GM19193 (cell line): ENCODE measurements around the gene HMGA1.

Experiments used
- POLR2A ChIP-seq: IDR thresholded peaks from 4 replicates; pipeline ENCODE4 v1.6.1; 2011; ENCODE audit not compliant: insufficient read depth, insufficient read length; ENCODE audit errors: extremely low read depth

Gene HMGA1

GRCh38 chr6:34206726-34207125 lies 29.9 kb upstream of the HMGA1 start:
- TF ChIP-seq POLR2A, result no peak

GRCh38 chr6:34207695-34208443 lies 28.8 kb upstream of the HMGA1 start:
- TF ChIP-seq POLR2A, result no peak

GRCh38 chr6:34213772-34214171 lies 22.9 kb upstream of the HMGA1 start:
- TF ChIP-seq POLR2A, result no peak

DNA sequence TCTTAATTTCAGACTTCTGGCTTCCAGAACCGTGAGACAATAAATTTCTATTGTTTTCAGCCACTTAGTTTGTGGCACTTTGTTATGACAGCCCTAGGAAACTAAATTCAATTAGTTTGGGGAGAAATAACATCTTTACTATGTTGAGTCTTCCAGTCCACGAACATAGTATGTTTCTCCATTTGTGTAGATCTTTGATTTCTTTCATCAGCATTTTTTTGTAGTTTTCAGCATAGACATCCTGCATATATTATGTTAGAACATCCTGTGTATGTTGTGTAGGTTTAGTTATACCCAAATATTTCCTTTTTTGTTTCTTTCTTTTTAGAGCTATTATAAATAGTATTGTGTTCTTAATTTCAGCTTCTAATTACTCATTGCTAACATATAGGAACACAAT lies 18.0 kb upstream of the HMGA1 start:
- no peak for TF ChIP-seq POLR2A

DNA sequence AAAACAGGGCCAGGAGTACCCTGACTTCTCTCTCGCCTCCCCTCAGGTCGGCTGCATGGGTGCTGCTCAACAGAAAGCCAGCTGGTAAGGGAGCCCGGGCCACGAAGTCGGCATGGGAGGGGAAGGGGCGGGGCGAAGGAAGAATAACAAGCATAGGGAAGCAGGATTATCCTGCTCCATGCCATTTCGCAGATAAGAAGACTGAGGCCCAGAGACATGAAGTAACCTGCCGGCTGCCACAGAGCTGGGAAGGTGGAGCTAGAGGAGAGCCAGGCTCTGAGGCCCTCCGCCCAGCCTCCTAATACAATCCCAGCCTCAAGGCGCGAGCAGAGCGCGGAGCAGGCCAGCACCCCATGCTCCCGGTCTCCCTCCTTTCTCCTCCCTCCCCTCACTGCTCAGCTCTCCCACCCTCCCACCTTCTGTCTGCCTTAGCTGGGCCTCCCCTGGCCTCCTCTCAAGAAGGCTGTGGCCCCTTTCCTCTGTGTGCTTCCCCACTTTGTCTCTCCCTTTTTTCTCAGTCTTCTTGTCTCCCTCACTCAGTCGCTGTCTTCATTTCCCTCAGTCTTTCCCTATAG lies 13.2 kb upstream of the HMGA1 start:
- TF ChIP-seq POLR2A, result no peak

DNA sequence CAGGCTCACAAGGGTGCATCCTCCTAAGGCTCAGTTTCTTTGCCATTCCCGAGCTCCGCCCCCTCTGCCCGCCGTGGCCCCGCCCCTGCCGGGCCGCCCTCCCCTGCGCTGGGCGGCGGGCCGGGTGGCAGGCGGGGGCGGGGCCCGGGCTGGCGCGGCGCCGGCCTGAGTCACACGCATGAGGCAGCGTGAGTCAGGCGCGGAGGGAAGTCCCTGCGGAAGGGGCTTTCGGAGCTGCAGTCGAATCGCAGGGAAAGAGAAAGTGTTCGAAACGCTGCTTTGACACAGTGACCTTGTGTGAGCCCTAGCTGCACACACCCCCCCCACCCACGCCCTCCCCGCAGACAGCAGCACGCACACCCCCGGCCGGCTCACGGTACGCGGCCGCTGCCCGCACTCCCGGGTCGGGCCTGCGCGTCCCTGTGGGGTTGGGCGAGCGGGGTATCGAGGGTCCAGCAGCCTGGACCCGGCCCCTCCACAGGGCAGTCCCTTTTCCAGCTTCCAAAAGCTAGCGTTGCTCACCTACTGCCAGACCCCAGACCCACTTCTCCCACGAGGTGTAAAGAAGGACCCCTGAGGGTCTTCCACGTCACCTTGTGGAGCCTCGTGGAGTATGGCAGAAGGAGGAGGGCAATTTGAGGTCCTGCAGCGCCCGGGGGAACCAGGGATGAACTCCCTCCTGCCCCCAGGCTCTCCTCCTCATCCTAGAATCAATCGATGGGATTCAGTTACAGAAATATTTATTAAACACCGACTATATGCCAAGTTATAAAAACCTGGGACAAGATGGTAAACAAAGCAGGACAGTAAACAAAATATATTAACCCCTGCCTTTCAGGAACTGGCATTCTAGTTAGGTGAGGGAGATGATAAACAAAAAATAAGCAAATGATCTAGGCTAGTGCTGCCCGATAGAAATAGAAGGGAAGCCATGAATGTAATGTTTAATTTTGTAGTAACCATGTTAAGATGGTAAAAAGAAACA lies 12.4 kb upstream of the HMGA1 start:
- TF ChIP-seq POLR2A, result peak; percentile 61

DNA sequence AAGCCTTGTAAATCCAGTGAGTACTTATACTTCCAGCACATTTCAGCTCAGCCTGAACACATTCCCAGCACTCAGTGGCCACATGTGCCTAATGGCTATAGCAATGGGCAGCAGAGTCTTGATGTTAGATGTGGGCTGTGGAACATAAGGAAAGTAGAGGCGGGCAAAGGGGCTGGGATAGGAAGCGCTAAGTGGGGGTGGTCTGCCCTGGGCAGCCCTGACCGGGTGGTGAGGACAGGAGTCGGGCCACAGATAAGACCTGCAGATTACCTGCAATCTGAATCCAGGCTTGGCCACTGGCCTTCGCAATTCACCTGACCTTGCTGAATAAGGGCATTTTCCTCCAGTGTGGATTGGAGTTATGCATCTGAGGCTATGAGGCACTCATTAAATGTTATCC lies 11.1 kb upstream of the HMGA1 start:
- no peak for TF ChIP-seq POLR2A

DNA sequence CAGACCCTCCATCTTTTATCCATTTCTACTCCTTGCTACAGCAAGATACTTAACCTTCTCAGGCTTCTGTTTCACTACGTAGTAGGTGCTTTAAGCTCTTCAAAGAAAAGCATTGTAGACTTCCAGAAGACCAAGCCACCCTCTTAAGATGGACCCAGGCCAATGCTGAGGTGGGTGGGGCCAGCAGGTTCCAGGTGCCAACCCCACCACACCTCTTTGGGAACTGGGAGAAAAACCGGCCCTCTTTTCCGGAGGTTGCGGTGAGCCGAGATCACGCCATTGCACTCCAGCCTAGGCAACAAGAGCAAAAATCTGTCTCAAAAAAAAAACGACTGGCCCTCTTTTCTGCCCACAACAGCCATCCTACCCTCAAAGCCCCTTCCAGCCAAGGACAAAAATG lies 10.6 kb upstream of the HMGA1 start:
- TF ChIP-seq POLR2A, result no peak

DNA sequence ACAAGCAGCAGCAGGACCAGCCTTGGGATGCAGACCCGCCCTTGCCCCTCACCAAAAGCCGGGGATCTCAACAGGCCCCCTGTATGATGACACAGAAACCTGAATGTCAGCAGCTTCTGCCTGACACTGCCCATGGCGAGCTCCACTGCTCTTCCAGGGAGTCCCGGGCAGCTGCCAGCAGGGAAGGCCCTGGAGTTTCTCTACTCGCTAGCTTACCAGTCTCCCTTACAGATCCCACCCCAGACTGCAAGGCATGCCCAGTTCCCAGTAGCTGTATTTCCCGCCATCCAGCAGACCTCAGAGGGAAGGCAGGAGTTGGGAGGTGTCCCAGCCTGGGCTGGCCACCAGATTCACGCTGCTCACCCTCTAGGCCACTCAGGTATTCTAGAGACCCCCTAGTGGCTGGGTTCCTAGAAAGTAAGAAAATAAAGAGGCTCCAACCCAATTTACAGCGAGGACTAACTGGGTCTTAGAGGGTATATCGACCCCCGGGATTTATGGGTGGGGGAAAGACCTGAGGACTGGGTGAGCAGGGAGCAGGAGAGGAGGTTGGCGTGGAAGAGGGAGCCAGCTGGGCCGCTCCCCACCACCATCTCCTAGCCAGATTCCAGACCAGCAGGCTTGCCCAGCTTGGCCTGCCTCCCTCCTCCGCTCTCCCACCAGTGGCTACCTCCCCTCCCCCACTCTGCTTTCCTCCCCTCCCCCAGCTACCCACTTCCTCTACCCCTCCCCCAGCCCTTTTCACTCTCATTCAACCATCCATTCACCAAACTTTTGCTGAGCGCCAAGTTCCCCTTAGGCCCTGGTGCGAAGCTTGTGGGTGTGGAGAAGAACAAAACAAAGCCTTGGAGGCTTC lies 9.7 kb upstream of the HMGA1 start:
- TF ChIP-seq POLR2A, result no peak

- TF ChIP-seq POLR2A, result no peak
These were observed 8.8 kb upstream of the HMGA1 start for GRCh38 chr6:34227761-34228421.

- no peak for TF ChIP-seq POLR2A
These were observed 6.8 kb upstream of the HMGA1 start for GRCh38 chr6:34229877-34230276.

GRCh38 chr6:34230653-34231371 lies 5.9 kb upstream of the HMGA1 start:
- no peak for TF ChIP-seq POLR2A

DNA sequence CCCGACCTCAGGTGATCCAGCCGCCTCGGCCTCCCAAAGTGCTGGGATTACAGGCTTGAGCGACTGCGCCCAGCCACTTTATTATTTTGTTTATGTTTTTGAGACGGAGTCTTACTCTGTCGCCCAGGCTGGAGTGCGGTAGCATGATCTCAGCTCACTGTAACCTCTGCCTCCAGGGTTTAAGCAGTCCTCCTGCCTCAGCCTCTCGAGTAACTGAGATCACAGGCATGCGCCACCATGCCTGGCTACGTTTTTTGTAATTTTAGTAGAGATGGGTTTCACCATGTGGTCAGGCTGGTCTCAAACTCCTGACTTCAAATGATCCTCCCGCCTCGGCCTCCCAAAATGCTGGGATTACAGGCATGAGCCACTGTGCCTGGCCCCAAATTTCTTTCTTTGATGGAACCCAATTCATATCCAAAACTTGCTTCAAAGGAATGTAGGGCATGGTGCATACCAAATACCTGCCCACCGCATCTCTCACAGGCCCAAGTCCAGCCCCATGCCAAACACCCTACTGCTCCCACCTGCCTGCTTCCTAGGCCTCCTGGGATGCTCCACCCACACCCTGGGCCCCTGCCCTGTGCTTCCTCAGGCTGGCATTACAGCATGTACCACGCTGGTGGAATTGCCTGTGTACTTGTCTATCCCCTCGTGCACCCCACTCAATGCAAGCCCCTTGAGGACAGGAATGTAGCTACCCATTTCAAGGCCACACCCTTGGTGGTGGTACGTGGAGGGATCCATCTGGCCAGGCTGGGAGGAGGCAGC lies 4.9 kb upstream of the HMGA1 start:
- no peak for TF ChIP-seq POLR2A
